Activated CD4-positive, alpha-beta T cell treated with anti-CD3 and anti-CD28 coated beads, Interleukin-2, Interleukin-4, amounts not matched to agents 100 ng/mL and 50 ng/mL, durations not matched to agents 16 hours and 8 hours (primary cell): ENCODE results near the gene CASP10.
"Not testable (repeated sequence)": the region's sequence is repeated elsewhere in the genome, so short reads cannot be mapped to it uniquely, and the experiment has no call there.

ENCODE experiments used
- DNase-seq: peaks from one replicate; pipeline ENCODE4 v3.0.0-alpha.2; 2020; ENCODE audit warnings: low spot score

The CASP10 gene

DNA sequence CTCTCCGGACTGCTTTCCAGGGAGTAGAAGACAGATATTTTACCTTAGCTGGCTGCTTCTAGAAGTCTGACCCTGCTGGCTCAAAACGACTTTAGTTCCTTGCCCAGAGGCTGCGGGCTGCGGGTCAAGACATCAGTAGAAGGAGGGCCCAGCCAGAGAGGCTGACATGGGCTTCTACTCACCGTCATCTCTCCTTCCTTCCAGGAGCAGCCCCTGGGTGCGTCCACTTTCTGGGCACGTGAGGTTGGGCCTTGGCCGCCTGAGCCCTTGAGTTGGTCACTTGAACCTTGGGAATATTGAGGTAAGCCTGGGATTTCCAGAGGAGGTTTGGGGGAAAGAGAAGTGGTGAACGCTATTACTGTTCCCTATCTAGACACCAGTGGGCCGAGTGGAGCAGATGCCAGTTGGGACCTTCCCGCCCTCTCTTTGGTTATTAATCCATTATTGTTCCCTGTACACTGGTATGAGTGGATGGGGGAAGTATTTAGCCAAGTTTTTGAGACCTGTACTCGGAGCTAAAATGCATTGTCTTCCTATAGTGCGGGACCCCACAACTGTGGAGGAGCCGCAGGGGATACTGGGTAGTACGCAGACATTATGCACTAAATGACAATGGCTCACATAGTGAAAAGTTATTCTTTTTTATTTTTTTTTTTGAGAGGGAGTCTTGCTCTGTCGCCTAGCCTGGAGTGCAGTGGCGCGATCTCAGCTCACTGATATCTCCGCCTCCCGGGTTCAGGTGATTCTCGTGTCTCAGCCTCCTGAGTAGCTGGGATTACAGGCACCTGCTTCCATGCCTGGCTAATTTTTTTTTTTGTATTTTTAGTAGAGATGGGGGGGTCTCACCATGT lies 51.1 kb downstream of the CASP10 start:
- no peak for DNase-seq

DNA sequence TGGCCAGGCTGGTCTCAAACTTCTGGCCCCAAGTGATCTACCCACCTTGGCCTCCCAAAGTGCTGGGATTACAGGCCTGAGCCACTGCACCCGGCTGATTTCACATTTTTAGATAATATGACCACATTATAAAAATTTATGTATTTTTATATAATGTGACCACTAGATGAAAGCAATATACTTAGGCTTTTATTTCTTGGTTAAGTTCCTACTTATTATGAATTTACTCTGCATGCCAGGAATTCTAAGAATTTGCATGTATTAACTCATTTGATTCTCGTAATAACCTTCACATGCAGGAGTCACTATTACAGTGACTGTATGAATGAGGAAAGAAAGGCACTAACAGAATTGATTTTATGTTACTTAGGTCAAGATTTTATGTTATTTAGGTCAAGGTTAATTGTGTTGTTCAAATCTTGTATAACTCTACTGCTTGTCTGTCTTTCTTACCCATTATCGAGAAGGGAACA lies 51.8 kb downstream of the CASP10 start:
- no peak for DNase-seq

DNA sequence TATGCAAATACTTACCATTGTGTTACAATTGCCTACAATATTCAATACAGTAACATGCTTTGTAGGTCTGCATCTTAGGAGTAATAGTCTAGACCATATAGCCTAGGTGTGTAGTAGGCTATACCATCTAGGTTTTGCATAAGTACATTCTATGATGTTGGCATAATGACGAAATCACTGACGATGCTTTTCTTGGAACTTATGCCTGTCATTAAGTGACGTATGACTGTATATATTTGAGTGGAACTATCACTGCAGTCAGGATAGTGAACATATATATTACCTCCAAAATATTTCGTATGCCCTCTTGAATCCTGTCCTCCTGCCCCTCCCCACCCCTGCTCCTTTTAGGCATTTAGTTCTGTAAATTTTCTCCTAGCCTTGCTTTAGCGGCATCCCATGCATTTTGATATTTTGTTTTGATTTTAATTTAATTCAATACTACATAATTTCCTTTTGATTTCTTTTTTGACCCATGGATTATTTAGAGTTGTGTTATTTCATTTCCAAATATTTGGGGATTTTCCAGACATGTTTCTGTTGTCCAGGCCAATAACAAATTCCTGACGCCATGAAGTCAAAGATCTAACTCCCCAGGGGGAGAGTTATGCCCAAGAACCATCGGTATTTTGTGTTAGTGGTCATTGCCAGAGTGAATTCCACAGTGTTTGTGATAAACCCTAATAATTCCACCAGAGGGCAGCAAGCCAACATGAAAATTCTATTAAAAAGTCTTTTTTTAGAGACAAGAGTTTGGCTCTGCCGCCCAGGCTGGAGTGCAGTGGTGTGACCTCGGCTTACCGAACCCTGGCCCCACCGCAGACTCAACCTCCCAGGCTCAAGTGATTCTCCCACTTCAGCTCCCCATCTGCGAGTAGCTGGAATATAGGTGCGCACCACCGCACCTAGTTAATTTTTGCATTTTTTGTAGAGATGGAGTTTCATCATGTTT lies 53.2 kb downstream of the CASP10 start:
- peak; percentile 72 for DNase-seq

DNA sequence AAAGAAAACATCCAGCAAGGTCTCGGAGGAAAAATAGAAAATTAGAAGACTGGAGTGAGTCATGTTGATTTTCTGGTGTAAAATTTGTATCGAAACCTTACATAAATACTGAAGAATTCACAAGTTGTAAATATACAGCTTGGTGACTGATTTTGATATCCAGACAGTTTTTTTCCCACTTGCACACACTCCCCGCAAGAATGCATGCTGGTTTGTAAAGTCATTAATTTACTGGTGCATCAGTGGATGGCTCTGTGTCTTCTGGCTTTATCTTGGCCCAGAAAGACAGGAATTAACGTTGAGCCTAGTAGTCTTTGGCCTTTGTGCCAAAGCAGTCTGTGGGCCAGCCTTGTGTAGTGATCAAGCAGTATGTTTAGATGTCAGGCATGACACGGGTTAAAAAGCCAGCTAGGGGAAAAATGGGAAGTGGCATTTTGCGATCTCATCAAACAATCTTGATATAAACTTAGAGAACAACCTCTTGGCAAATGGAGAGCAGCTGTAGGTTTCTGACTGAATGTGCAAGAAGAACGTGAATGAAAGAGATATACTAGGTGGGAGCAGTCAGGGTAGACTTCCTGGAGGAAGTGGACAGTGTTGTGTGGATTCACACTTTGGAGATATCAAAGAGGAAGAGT lies 54.7 kb downstream of the CASP10 start:
- no peak for DNase-seq

DNA sequence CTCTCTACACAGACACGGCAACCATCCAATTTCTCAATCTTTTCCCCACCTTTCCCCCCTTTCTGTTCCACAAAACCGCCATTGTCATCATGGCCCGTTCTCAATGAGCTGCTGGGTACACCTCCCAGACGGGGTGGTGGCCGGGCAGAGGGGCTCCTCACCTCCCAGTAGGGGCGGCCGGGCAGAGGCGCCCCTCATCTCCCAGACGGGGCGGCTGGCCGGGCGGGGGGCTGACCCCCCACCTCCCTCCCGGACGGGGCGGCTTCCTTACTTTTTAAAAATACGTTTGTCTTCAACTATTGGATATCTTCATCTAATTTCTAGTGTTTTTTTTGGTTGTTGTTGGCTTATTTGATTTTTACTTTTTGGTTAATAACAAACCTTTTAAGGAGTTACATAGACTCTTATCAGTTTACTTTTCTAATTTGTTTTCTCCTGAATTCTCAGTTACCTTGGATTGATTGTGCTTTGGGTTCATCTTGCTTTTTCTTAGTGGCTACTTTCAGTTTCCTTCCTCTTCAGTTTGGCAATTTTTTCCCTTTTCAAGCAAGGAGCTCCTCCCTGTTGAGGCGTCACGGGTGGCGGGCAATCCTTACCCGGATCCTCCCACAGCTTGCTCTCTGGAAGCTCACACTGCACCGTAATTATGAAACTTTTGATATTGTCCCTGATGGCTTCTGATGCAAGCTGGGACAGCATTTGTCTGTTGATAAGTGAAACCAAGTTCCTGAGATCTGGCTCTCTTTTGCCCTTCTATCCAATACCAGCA lies 56.4 kb downstream of the CASP10 start:
- not testable (repeated sequence) for DNase-seq

DNA sequence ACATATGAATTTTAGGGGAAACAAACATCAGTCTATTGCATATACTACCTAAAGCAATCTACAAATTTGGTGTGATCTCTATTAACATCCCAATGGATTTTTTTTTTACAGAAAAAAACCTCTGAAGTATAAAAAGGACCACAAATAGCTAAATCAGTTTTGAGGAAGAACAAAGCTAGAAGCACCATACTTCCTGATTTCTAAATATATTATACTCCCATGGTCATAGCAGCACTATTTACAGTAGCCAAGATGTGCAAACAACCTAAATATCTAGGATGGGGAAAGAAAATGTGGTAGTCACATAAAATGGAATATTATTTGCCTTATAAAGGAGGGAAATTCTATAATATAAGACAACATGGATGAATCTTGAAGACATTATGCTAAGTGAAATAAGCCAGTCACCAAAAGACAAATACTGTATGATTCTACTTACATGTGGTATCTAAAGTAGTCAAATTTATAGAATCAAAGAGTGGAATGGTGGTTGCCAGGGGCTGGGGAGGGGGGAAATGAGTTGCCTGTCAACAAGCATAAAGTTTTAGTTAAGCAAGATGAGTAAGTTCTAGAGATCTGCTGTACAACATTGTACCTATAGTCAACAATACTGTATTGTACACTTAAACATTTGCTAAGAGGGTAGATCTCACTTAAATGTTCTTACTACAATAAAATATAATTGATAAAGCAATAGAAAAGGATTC lies 59.8 kb downstream of the CASP10 start:
- no peak for DNase-seq

DNA sequence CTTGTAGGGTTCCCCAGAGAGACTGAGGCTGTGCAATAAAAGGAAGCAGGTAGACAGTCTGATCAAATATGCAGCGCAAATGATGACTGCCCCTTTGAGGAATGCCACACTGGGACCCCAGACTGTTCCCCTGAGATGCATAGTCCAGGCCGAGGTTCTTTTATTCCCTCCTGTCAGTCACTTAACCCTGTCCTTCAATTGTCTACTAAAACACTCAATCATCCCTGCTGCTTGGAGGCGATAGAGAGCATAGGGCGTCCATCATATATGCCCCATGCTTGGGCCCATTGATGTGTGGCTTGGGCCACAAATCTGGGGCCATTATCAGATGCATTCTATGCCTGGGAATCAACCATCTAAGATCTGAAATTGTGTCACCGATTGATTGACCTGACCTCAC lies 61.9 kb downstream of the CASP10 start:
- DNase-seq = no peak

DNA sequence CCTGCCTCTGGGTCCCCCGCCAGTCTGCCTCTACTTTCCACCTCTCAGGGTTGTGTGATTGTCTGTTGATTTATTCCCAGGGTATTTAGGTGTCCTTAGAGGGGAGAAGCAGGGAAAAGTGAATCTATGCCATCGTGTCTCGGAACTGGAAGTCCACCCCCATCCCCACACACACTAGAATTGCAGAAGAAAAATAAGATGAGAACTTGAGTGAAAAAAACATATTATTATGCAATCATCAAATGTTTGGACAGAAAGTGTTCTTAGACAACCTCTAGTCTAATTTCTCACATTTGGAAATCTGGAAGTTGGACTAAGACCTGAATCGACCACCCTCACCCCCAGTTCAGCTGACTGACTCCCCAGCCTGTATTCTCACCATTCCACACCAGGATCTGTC lies 63.3 kb downstream of the CASP10 start:
- DNase-seq = no peak

DNA sequence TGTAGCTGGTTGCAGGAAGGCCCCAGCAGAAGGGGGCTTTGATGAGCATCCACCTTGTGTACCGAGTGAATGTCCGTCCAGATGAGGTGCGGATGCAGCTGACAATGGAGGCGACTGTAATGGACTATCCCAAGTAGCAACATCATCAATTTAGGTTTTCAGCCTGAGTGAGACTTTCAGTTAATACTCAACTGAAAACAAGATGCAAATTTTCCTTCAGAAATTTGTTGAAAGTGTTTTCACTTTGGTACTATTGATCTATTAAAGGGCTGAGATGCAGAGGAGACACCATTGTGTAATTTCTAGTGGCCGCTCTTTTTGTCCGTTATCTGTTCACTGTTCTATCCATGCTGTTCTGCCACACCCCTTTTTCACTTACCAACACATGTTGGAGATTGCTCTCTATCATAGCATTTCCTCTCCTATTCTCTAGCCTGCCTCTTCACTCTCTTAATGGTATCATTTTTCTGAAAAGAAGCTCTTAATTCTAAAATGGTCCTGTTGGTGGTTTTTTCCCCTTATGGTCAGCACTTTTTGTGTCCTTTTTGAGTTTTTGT lies 65.4 kb downstream of the CASP10 start:
- no peak for DNase-seq

DNA sequence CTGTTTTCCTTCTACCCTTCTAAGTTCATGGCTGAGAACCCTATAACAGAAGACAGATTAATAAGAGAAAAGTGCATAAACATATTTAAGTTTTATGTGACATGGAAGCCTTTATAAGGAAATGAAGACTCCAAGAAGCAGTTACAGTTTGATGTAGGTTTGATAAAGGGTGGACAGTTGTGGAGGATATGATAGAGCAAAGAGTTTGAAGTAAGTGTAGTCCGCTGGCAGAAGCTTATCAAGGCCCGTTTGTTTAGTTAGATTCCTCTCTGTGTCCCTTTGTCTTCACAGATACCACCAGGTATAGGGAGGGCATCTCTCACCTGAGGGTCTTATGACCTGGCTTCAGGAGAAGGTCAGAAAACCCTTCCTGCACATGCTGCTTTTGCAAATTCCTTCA lies 66.9 kb downstream of the CASP10 start:
- no peak for DNase-seq

DNA sequence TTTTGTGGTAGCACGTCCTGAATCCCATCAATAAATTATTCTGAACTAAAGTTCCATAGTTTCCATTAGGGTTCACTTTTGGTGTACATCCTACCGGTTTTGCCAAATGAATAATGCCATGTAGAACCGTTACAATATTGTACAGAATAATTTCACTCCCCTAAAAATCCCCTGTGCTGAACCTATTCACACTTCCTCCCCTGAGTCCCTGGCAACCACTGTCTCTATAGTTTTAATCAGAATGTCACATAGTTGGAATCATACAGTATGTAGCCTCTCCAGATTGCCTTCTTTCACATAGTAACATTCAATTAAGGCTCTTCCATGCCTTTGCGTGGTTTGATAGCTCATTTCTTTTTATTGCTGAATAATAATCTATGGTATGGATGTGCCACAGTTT lies 67.8 kb downstream of the CASP10 start:
- no peak for DNase-seq

DNA sequence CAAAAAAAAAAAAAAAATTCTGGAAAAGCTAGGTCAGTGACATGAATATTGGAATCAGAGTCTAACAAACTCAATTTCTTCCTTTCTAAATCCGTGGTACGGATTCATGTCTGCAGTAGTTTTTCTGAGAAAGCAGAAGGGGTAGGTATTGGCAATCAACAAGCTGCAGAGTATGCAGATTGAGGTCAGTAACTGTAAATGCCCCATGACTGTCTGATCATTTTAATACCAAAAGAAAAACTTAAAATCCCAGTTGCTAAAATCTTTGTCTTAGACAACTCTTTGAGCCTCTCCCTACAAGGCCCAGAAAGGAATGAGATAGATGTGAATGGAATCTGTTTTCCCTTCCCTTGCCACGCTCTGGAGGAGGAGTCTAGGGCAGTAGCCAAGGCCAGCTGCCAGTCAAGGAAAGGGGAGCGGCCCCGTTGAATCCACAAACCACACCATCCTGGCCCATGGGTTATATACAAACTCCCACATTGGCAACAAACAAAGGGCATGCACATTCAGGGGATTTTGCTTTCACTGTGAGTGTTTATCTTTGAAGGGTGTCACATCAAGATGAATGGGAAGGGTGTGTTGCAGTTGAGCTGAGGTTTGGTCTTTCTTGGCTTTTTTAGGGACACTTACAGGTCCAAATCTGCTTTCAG lies 71.3 kb downstream of the CASP10 start:
- peak; percentile 60 for DNase-seq

DNA sequence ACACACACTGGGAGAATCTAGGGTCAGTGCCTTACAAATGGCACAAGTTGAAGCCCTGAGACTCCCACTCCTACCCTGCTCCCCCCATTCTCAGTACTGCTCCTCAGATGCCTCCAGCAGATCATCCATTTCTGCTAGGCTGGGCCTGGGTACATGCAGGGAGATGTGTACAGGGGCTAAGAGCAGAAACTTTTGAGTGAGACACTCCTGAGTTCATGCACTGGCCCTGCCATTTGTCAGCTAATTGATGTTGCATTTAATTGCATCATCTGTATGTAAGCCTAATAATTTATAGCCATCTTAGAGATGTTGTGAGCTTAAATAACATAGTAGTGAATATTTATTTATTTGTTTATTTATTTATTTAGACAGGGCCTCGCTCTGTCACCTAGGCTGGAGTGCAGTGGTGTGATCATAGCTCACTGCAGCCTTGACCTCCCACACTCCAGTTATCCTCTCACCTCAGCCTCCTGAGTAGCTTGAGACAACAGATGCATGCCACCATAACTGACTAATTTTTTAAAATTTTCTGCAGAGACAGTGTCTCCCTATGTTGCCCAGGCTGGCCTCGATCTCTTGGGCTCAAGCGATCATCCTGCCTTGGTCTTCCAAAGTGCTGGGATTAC lies 72.6 kb downstream of the CASP10 start:
- no peak for DNase-seq

DNA sequence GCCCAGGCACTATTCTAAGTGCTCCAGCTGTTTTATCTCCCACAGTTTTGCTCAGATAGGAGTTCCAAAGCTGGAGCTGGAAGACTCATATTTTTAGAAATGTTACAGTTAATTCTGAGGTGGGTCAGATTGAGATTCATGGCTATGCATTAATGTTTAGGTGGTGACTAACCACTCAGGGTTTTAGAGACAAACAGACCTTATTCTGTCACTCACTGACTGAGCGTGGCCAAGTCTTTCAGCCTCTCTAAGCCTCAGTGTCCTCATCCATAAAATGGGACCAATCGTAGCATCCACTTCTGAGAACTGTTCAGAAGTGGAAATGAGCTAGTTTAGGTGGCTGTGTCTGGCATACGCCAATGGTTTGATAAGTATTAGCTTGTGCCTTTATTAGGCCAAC lies 73.1 kb downstream of the CASP10 start:
- no peak for DNase-seq

DNA sequence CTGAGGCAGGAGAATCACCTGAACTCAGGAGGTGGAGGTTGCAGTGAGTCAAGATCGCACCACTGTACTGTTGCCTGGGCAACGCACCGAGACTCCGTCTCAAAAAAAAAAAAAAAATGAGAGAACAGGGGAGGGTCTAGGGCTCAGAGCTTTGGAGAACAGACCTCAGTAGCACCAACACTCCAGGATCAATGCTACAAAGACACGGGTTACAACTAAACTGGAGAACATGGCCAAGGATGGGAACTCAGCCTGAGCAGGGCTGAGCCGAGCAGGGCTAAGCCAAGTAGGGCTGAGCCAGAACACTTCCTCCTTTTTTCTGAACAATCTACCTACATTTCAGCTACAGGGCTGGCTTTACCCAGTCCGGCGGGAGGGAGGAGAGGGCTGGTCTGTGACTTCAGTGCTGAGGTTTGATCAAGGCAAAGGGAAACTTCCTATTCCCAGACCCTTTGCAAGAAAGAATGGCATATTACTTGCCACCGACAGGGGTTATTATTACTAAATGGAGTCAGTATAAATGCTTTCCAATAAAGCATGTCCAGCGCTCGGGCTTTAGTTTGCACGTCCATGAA lies 74.5 kb downstream of the CASP10 start:
- DNase-seq = peak; percentile 57

DNA sequence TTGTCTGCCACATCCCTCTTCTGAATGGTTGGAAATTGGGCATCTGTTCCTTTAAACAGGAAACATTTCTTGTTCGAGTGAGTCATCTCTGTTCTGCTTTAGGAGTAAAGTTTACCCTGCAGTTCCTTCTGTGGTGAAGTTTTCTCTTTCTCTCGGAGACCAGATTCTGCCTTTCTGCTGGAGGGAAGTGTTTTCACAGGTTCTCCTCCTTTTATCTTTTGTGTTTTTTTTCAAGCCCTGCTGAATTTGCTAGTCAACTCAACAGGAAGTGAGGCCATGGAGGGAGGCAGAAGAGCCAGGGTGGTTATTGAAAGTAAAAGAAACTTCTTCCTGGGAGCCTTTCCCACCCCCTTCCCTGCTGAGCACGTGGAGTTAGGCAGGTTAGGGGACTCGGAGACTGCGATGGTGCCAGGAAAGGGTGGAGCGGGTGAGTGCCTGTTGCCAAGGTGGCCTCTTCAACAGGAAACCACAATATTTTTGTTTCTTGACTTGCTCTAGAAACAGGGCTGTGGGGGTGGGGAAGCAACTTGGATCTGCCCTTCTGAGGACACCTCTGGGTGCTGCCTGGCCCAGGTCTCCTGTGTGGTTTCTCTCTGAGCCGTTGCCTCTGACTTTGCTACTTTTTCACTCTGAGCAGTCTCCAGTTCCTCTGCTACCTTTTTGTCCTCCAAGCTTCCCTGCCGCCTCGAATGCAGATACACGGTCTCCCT lies 75.2 kb downstream of the CASP10 start:
- DNase-seq = peak; percentile 98

DNA sequence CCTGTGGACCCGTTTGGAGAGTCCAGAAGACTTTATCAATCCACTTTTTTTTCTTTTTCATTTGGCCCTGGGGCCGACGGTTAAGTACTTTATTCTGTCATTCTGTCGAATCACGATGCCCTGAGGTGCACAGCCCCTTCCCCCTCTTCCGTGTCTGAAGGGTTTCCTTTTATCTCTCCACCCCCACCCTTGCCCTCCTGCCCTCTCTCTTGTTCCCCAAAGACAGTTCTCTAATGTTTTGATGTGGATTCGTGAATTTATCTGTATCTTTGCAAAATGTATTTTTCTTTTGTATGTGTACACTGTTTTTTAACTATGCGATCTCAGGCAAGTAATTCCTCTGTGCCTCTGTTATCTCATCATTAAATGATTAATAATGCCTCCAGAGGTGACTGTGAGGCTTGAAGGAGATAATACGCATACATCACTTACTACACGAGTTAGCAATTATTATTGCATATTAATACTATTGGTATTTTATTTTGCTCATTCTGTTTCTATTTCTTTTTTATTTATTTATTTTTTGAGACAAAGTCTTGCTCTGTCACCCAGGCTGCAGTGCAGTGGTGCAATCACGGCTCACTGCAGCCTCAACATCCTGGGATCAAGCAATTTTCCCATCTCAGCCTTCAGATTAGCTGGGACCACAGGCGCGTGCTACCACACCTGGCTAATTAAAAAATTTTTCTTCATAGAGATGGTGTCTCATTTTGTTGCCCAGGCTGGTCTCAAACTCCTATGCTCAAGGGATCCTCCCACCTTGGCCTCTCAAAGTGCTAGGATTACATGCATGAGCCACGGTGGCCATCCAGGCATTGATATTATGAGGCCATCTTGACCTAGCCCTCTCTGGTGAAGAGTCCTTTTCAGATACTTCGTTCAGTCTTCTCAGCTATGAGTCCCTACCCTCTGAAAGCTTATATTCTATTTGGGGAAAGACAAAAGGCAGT lies 76.0 kb downstream of the CASP10 start:
- no peak for DNase-seq
